WERI-Rb-1 (cell line): ENCODE data around the gene RSRC1.
"Not testable (repeated sequence)": the region's sequence is repeated elsewhere in the genome, so short reads cannot be mapped to it uniquely, and the experiment has no call there.

Experiments
- DNase-seq: peaks from one replicate; pipeline ENCODE4 v3.0.0-alpha.2; 2020
- H3K27ac ChIP-seq: fragments of 250-450 bp; sonication (Bioruptor Pico); 2 replicates; pipeline ENCODE4 v1.5.1; 2020; ENCODE audit warnings: mild to moderate bottlenecking, moderate library complexity
- H3K27me3 ChIP-seq: fragments of 250-450 bp; sonication (Bioruptor Pico); 2 replicates; pipeline ENCODE4 v1.5.1; 2021; ENCODE audit warnings: mild to moderate bottlenecking, low read depth, moderate library complexity; ENCODE audit not compliant: insufficient read depth, severe bottlenecking
- H3K36me3 ChIP-seq: fragments of 250-450 bp; sonication (Bioruptor Pico); 2 replicates; pipeline ENCODE4 v1.5.1; 2020; ENCODE audit warnings: mild to moderate bottlenecking, moderate library complexity
- H3K4me3 ChIP-seq: 2 replicates; pipeline ENCODE4 v1.5.1; 2011; ENCODE audit warnings: low read depth, mild to moderate bottlenecking, control low read depth, low read length
- H3K9me3 ChIP-seq: fragments of 250-450 bp; sonication (Bioruptor Pico); 2 replicates; pipeline ENCODE4 v1.5.1; 2021; ENCODE audit warnings: mild to moderate bottlenecking, moderate library complexity; ENCODE audit not compliant: severe bottlenecking
- CTCF ChIP-seq: IDR thresholded peaks from 2 replicates; pipeline ENCODE4 v1.5.1; 2011; ENCODE audit warnings: low read depth, mild to moderate bottlenecking, control low read depth, inconsistent platforms, low read length

The RSRC1 gene

GRCh38 chr3:158308236-158308928 is 198.5 kb downstream of the RSRC1 start:
- no peaks in the 10 kb centered on the region for H3K9me3 ChIP-seq
- no peaks in the 10 kb centered on the region for H3K27me3 ChIP-seq
- H3K36me3 ChIP-seq = no peaks in the 10 kb centered on the region
- no peak for TF ChIP-seq CTCF
- no peak overlapping the region for H3K27ac ChIP-seq
- no peak overlapping the region for H3K4me3 ChIP-seq
- no peak for DNase-seq

DNA sequence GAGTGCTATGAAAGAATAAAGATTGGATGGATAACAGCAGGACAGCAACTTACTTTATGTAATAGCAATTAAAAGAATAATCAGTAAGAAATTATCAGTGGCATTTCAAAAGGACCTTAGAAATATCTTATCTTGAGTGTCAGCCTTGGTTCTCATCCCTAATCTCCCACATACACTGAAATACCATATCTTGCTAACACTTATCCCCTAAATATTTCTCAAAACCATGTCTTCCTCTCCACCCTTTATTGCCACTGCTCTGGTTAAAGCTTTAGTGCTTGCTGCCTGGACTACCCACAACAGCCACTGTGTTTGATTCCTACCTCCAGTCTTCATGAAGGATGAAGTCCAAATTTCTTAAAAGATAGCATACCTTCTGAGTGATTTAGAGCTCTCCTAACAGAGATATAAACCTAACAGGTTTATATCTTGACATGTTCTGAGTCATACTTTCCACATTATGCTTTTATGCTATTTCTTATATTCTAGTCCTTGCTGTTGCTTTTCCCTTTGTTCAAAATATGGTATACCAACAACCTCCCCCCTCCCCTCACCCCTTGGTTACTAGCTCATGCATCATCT is 202.8 kb downstream of the RSRC1 start:
- DNase-seq = no peak
- Histone ChIP-seq H3K9me3 (no peaks in the 10 kb centered on the region), H3K4me3 (no peak overlapping the region), H3K27ac (no peak overlapping the region), H3K36me3 (no peaks in the 10 kb centered on the region), H3K27me3 (no peaks in the 10 kb centered on the region)
- TF ChIP-seq CTCF = no peak

- 0 out of 2 replicates have a peak, but pooled peaks have one; percentile 34 for TF ChIP-seq CTCF
- DNase-seq = peak; percentile 9
- Histone ChIP-seq H3K4me3 (no peak overlapping the region), H3K36me3 (no peaks in the 10 kb centered on the region), H3K27ac (no peak overlapping the region), H3K9me3 (no peaks in the 10 kb centered on the region), H3K27me3 (no peaks in the 10 kb centered on the region)
These were observed 203.5 kb downstream of the RSRC1 start for GRCh38 chr3:158313338-158313927.

GRCh38 chr3:158314426-158315357 is 204.8 kb downstream of the RSRC1 start:
- H3K27ac ChIP-seq = no peak overlapping the region
- no peaks in the 10 kb centered on the region for H3K9me3 ChIP-seq
- H3K4me3 ChIP-seq = no peak overlapping the region
- TF ChIP-seq CTCF = no peak
- DNase-seq = no peak
- H3K36me3 ChIP-seq = no peaks in the 10 kb centered on the region
- no peaks in the 10 kb centered on the region for H3K27me3 ChIP-seq

GRCh38 chr3:158329696-158330441 is 220.0 kb downstream of the RSRC1 start:
- H3K4me3 ChIP-seq = peak overlapping the region; percentile 10; the same call in 1 of the 2 replicates
- H3K36me3 ChIP-seq, H3K27ac ChIP-seq, H3K9me3 ChIP-seq, H3K27me3 ChIP-seq: not testable (repeated sequence)
- peak; percentile 29 for DNase-seq
